C4-2B (cell line): ENCODE results near the gene RCAN1.

ENCODE experiments used
- CTCF ChIP-seq: fragments of 450-650 bp; conservative IDR thresholded peaks from 2 replicates; pipeline ENCODE4 v1.5.1; 2017; ENCODE audit warnings: mild to moderate bottlenecking
- ZFX ChIP-seq: fragments of 450-650 bp; IDR thresholded peaks from 2 replicates; pipeline ENCODE4 v1.6.1; 2017

DNA sequence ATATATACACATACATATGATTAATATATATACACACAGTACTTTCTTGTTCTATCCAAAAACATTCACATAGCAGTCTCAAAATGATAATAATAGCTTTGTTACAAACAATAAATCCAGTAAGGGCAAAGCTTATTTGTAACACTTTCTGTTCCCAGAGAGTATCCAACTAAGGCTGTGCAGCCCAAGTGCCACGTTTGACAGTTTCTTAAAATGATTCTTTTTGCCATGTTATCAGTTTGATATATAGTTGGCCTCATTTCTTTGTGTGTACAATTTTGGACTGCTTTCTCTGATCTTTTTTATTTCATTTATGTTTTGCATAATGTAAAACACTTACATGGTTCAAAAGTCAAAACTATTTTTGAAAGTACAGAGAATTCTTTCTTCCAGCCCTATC lies 114.7 kb downstream of the RCAN1 start:
- TF ChIP-seq CTCF (no peak), ZFX (no peak)
